GM19238 (cell line): ENCODE results near the gene RHCG.

Source experiments
- DNase-seq: peaks from one replicate; pipeline ENCODE4 v3.0.0; 2011; ENCODE audit warnings: low spot score; ENCODE audit not compliant: insufficient read length

The RHCG gene

DNA sequence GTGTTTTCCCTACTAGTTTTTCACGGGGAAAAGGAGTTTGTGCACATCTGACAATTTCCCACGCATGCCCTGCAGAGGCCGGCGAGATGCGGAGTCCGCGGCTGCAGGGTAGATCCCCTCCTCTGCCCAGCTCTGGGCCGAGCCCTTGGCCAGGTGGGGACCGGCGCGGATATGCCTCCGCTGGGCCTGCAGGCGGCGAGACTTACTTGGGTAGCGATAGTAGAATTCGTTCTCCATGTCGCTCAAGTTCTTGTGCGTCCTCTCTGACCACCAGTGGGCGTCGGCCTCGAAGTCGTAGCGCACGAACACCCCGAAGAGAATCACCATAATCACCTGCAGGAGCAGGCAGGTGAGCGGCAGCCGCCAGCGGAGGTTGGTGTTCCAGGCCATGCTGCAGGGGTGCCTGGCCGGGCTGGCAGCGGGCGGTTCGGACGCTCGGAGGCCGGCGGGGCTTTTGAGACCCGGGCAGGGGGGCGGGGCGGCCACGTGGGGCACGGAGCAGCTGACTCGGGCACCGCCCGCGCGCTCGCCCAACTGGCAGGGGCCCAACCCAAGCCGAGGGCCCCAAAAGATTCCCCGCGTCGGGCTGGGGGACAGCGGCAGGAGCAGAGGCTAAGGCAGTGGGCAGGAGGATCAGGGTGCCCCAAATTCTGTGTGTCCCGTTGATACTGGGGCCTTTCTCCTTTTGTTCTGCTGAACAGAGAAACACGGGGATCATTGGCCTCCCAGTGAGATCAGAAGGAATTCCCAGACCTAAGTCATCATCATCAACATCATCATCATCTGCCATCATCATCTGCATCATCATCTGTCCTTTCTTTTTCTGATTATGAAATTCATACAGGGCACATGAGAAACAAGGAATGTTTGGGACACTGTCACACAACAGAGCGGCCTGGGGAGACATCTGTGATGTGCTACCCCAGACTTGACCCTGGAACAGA is at the start of gene RHCG:
Gene RHCG (minus strand): TSS at position 429 of the 944 bp plus-strand sequence. CDS start 39 bp downstream, at position 390.
- no peak for DNase-seq

DNA sequence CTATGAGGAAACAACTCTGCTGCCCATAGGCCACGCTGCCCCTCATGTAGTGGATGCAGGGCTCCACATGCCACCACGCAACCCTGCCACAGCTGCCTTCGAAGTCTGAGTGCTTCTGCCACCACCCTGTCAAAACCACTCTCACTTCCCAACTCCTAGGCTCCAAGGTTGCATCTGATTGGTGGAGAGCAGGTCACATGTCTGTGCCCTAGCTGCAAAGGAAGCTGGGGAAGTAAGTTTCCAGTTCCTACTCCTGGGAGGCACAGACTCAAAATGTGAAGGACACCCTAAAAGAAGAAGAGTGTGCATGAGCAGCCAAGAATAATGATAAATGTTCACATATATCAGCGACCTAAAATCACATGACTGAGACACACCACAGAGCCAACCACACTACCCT is 47.0 kb upstream of the RHCG start:
- DNase-seq, result no peak

DNA sequence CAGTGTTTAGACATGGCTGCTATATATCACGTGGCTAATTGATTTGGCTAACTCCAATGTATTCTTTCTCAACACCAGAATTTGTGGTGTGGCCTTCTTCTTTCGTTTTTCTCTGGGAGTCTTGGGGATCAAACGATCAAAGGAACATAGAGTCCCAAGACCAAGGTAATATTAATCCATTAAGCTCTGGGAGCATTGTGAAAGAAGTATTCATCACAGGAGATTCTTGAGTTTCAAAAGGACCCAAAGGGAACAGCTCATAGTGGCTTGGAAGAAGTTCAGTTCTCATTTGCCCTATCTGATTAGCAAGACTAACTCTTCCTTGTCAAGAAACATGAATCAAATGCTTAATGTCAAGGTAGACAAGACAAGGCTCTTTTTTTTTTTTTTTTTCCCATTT is 46.0 kb upstream of the RHCG start:
- DNase-seq, result no peak

DNA sequence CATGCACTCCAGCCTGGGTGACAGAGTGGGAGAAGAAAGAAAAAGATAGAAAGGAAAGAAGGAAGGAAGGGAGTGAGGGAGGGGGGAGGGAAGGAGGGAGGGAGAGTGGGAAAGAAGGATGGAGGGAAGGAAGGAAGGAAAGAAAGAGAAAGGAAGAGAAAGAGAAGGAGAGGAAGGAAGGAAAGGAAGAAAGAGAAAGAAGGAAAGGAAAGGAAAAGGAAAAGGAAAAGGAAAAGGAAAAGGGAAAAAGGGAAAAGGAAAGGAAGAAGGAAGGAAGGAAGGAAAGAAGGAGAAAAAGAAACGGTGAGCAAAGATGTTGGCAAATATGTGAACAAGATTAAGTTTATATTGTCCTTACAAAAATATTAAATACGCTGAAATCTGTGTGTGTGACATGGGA is 42.6 kb upstream of the RHCG start:
- no peak for DNase-seq

DNA sequence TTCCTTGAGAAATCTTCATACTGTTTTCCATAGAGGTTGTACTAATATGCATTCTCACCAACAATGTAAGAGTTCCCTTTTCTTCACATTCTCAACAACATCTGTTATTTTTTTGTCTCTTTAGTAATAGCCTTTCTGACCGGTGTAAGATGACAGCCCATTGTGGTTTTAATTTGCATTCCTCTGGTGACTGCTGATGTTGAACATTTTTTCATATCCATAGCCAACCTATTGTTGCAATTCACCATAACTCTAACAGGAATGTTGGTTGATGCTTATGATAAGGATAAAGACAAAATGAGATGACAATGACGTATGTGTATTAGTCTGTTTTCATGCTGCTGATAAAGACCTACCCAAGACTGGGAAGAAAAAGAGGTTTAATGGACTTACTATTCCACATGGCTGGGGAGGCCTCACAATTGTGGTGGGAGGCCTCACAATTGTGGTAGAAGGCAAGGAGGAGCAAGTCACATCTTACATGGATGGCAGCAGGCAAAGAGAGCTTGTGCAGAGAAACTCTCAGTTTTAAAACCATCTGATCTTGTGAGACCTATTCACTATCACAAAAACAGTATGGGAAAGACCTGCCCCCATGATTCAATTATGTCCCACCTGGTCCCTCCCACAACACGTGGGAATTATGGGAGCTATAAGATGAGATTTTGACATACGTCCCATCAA is 37.6 kb upstream of the RHCG start:
- DNase-seq, result no peak

DNA sequence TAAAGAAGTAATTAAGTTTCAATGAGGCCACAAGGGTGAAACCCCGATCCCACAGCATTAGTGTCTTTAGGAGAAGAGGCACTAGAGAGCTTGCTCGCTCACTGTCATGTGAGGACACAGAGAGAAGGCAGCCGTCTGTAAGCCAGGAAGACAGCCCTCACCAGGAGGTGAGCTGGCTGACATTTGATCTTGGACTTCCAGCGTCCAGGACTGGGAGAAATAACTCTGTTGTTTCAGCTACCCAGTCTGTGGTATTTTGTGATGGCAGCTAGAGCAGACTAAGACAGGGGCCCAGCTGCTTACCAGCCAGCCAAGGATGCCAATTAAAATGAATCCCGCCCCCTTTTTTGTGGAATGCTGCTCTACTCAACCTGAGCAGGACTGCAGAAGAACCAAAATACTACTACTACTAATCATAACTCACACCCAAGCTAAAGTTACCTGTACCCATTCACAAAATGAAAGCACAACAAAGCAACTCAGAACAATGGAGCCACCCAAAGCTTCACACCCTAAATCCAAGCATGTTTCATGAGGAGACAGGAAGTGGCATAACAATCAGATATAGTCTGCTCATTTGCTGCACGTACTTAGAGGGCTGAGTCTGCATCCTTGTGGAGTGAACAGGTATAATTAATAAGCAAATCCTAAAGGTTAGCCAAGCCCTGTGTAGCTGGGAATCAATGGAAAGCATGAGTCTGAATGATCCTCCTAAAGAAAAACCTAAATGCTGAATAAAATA is 35.6 kb upstream of the RHCG start:
- no peak for DNase-seq

DNA sequence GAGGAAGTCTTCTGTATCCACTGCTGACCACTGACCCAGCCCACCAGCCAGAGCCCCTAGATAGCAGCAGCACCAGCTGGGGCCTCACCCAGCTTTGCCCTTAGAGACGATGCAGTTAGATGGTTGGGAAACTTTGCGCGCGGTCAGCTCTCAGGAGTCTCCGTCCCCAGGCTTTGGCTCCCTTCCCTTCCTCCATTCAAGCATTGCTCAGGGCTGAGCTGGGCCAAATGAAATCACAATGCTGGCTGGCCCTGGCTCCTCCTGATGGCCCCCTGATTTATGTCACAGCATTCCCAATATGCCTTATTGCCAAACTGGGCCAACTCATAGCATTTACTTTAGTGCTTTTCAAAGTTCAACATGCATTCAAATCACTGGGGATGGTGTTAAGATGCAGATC is 34.6 kb upstream of the RHCG start:
- DNase-seq, result no peak

DNA sequence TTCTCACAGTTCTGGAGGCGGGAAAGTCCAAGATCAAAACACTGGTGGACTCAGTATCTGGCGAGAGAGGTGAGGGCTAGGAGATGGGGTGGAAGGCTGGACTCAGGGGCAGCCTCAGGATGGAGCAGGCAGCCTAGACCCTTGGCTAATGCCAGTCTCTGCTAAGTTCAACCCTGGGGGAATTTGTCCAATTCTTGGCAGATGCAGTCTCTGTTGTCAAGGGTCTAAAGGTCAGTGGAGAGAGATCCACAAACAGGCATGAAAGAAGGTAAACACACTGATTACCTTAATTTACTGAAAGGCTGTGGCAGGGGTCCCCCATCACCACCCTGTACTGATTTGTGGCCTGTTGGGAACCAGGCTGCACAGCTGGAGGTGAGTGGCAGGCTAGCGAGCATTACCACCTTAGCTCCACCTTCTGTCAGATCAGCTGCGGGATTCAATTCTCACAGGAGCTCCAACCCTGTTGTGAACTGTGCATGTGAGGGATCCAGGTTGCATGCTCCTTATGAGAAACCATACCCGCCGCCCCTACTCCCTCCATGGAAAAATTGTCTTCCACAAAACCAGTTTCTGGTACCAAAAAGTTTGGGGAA is 32.5 kb upstream of the RHCG start:
- DNase-seq, result no peak

DNA sequence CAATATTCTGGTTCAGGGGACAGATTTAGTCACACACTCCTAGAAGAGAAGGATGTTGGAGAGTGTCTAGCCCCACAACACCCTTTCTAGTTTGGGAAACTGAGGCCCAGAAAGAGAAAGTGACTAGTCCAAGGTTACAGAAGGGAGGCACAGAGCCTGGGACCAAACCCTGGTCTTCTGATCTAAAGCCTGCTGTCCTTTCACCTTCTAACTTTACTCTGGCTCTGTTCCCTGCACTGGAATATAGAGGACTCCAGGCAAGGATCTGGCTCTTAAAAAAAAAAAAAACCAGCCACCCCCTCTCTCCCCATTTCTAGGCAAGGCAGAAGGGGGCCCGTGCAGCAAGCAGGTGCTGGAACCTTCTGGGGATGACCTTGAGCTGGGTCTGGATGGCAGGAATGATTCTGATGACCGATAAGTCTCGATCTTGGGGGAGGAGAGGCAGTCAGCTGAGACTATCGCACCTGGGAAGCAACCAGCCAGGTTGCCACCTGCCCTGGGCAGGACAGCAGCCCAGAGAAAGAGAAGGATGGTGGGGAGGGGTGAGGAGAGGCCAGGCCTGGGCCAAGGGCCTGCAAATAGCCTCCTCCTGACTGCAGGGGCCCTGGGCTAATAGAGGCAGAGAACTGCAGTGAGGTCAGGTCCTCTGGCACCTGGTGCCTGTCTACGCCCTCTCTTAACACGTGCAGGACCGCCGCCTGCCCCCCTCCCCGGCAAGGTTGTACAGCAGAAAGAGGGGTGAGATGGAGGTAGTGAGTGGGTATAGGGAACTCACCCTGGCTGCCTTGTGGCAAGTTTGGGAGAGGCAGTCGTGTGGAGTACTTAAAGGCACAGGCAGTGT is 30.4 kb upstream of the RHCG start:
- DNase-seq, result no peak

DNA sequence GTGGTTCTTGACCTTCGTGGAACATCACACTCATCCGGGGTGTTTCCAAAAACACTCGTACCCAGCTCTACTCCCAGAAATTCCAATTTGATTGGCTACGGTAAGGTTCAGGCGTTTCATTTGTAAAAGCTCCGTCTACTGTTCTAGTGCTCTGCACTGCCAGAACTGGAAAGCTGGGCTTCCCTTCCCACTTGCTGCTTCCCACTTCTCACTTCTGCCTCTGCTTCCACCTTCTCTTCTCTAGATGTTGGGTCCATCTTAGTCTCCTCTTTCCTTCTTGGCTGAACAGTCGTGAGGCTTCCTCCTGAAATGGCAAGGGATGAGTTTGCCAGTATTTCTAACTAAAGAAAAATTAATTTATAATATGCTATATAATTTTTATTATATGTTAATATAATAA is 29.8 kb upstream of the RHCG start:
- no peak for DNase-seq

DNA sequence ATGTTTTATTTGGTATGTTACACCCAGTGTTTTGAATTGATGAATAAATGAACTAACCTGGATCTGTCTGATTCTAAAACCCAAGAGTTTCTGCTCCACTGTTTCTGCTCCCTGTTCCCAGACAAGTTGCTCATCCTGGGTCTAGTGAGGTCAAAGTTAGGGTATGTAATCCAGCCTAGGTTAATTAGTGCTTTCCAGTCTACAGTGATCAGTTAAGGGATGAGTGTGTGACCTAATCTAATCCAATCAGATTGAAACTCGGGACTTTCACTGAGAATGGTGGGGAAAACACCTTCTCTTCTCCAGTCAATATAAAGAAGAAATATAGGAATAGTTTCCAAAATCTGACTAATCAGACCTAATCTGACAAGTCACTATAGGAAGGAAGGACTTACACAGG is 27.8 kb upstream of the RHCG start:
- DNase-seq, result no peak

DNA sequence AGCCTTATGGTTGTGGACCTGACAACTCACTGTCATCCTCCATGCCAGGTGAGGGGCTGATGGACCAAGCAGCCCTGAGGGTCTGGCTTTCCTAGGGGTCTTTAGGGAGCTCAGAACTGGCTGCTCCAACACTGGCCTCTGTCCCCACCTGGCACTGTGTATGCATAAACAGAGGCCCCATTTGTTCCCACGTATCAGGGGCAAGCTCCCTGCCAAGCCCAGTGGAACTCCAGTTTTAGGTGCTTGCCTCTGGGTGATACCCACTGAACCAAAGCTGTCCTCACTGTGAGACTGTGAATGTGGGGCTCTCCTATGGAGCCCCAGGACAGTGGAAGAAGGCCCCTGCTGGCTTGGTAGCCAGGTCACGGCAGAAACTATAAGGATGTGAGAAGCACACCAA is 26.7 kb upstream of the RHCG start:
- DNase-seq, result no peak

DNA sequence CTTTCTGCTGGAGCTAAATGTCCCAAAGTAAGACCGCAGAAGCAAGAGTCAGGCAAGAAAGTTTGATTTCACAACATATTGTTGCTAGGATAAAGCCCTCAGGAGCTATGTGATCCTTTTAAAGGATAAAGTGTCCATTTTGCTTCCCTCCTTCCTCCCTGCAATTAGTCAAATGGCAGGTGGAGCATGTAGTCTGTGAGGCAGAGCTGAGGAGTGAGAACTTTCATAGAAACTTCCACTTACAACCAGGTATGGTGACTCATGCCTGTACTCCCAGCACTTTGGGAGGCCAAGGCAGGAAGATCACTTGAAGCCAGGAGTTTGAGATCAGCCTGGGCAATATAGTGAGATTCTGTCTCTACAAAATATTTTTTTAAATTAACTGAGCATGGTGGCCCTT is 25.2 kb upstream of the RHCG start:
- no peak for DNase-seq

DNA sequence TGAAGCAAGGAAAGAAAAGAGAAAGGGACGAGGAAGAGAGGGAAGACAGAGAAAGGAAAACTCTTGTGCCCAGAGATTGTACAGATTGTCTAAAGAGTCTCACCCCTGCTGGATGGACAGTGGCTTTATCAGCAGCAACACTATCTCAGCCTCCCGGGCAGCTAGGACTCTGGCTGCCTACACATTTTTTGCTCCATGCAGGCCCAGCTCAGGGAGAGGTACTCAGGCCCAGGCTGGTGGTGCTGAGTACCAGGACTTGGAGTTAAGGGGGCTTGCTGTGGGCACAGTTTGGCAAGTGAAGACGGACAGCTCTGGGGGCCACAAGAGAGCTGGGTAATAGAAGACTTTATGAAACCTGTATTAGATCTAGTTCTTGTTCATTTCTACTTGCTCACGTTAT is 19.1 kb upstream of the RHCG start:
- no peak for DNase-seq

DNA sequence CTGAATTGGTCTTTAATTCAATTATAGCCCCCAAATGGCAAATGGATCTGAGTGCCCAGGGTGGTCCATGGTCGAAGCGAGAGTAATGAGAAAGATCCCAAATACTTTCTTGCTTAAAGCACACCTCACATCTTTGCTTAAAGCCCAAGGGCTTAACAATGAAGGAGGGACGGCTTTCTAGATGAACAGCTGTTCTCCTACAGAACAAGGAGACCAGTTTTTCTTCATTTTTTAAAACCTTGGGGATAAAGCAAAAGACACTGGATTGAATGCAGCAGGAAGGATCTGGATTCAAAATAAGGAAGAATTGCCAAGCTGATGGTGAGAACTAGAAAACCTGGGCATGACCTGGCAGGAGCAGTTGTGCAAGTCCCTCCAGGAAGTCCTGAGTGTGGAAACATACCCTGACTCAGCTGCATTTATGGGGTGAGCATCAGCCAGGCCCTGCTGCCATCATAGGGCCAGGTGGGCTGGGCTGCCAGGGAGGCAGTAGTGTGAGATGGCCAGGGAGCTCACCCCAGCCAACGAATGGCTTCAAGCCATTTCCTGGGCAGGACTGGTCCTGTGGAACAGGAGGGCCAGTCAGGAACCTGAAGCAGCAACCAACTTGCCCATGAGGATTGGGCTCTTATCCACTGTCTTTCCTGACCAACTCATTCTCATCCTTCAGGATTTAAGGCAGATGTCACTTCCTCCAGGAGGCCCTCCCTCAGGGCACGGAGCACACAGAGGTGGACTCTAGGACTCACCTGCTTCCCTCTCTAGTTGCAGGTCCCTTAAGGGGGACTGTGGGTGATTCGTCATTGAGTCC is 18.4 kb upstream of the RHCG start:
- no peak for DNase-seq

DNA sequence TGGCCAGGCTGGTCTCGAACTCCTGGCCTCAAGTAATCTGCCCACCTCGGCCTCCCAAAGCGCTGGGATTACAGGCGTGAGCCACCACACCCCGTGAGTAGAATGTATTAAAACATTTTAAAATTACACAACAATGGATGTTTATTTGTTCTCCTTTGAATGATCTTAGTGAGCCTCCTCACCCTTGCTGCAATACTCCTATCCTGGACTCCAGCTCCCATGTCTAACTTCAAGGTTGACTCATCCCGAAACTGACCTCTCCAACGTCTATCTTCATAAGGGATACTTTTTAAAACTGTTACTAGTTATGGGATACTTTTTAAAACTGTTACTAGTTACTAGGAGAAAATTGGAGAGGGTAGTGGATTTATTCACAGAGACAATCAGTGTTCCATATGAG is 17.8 kb upstream of the RHCG start:
- DNase-seq, result no peak

DNA sequence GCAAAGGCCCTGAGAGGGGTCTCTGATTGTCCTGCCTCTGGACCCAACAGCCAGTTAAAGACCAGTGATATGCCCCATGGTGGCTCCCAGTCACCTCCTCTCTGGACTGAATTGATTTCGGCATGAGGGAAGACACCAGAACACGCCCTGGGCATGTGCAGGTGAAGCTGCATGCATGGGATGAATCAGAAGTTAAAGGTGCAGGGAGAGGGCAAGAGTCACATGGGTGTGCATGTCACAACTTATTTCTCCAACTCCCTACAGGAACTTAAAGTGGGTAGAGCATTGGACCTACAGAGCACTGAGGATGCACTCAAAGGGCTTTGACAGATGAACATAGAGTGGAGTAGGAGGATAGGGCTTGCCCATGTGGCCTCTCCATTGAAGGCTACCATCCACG is 16.9 kb upstream of the RHCG start:
- no peak for DNase-seq

DNA sequence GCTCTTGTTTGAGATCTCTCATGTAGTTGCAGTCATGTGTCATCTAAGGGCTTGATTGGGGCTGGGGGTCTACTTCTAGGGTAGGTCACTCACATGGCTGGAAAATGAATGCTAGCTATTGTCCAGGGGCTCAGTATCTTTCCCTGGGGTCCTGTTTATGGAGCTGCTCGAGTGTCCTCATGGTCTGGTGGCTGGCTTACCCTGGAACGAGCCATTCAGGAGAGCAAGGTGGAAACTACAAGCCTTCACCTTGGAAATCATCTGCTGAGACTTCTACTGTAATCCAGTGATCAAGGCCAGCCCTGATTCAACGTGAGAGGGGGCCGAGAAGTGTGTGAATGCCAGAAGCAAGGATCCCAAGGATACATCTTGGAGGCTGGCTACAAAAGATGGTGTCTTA is 16.2 kb upstream of the RHCG start:
- no peak for DNase-seq

DNA sequence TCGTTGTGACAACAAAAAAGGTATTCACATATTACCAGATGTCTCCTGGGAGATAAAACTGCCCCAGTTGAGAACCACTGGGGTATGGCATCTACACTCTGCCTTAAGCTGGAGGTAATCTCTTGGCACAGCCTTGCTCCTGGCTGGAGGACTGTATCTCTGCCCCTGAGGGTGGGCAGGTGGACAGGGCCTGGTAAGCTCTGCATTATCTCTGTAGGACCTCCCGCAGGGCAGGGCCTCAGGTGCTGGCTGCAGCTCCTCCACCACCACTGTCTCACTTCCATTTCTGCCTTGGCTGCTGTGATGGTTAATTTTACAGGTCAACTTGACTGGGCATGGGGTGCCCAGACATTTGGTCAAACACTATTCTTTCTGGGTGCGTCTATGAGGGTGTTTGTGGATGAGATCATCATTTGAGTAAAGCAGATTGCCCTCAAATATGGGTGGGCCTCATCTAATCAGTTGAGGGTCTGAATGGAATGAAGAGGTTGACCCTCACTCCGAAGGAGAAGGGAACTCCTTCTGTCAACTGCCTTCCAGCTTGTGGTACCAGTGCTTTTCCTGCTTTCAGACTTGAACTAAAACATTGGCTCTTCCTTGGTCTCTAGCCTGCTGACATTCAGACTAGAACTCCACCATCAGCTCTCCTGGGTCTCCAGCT is 9.8 kb upstream of the RHCG start:
- DNase-seq, result no peak
